ENCODE data around the gene PKLR. TPM values are rescaled to one million over a fixed set of nuclear protein-coding genes. Genes with fewer than 3 reads are reported as not detected.
A peak's percentile ranks its signal among the peaks of the same experiment; 100 is the strongest.
"Not testable (repeated sequence)": the region's sequence is repeated elsewhere in the genome, so short reads cannot be mapped to it uniquely, and the experiment has no call there.

The PKLR gene
- total RNA-seq, 1 donor from 2014 or later = 0.11 TPM

- no peak overlapping the region for H3K27ac Mint-ChIP-seq
- no peak for TF ChIP-seq CTCF (IDR thresholded peaks at IDR 0.05; ENCODE audit: unreplicated experiment)
- peaks cover 30% of the 10 kb centered on the region for H3K4me1 Mint-ChIP-seq
- peaks cover 7% of the 10 kb centered on the region for H3K36me3 Mint-ChIP-seq
- H3K9me3 Mint-ChIP-seq = no peaks in the 10 kb centered on the region
- no peak overlapping the region for H3K4me3 Mint-ChIP-seq
- DNase-seq (ENCODE audit: low spot score in 2 of 2, unreplicated experiment in 2 of 2) = no peak
- no peaks in the 10 kb centered on the region for H3K27me3 Mint-ChIP-seq (ENCODE audit: low read depth)
These were observed 49.7 kb downstream of the PKLR start for GRCh38 chr1:155251566-155251965.

GRCh38 chr1:155250633-155251449, 50.4 kb downstream of the PKLR start:
- no peaks in the 10 kb centered on the region for H3K9me3 Mint-ChIP-seq
- no peaks in the 10 kb centered on the region for H3K27me3 Mint-ChIP-seq (ENCODE audit: low read depth)
- peak; percentile 84 to 99 for DNase-seq (ENCODE audit: low spot score in 2 of 2, unreplicated experiment in 2 of 2)
- peaks cover 29% of the 10 kb centered on the region for H3K4me1 Mint-ChIP-seq
- H3K36me3 Mint-ChIP-seq = peaks cover 6% of the 10 kb centered on the region
- peak overlapping the region; percentile 47 for H3K27ac Mint-ChIP-seq
- peak overlapping the region; percentile 39 for H3K4me3 Mint-ChIP-seq
- peak; percentile 94 for TF ChIP-seq CTCF (IDR thresholded peaks at IDR 0.05; ENCODE audit: unreplicated experiment)

GRCh38 chr1:155250246-155250632, 51.0 kb downstream of the PKLR start:
- H3K27me3 Mint-ChIP-seq (ENCODE audit: low read depth) = no peaks in the 10 kb centered on the region
- TF ChIP-seq CTCF (IDR thresholded peaks at IDR 0.05; ENCODE audit: unreplicated experiment) = no peak
- peak overlapping the region; percentile 39 for H3K4me3 Mint-ChIP-seq
- no peaks in the 10 kb centered on the region for H3K9me3 Mint-ChIP-seq
- DNase-seq (ENCODE audit: low spot score in 2 of 2, unreplicated experiment in 2 of 2) = no peak
- peaks cover 26% of the 10 kb centered on the region for H3K4me1 Mint-ChIP-seq
- peaks cover 6% of the 10 kb centered on the region for H3K36me3 Mint-ChIP-seq
- H3K27ac Mint-ChIP-seq = no peak overlapping the region

- Mint-ChIP-seq H3K4me1 (peaks cover 26% of the 10 kb centered on the region), H3K27ac (no peak overlapping the region)
These were observed 53.3 kb downstream of the PKLR start for GRCh38 chr1:155247667-155248553.

GRCh38 chr1:155246796-155247195, 54.4 kb downstream of the PKLR start:
- not testable (repeated sequence) for H3K4me3 Mint-ChIP-seq

More at GRCh38 chr1:155247667-155248553, 53.3 kb downstream of the PKLR start:
- Mint-ChIP-seq H3K9me3 (no peaks in the 10 kb centered on the region), H3K36me3 (peaks cover 6% of the 10 kb centered on the region), H3K27me3 (ENCODE audit: low read depth) (peaks cover 3% of the 10 kb centered on the region), H3K4me3 (no peak overlapping the region)
- no peak for TF ChIP-seq CTCF (IDR thresholded peaks at IDR 0.05; ENCODE audit: unreplicated experiment)
- DNase-seq (ENCODE audit: low spot score in 2 of 2, unreplicated experiment in 2 of 2) = no peak

GRCh38 chr1:155245163-155245524, 56.1 kb downstream of the PKLR start:
- peaks cover 3% of the 10 kb centered on the region for H3K27me3 Mint-ChIP-seq (ENCODE audit: low read depth)
- no peak for DNase-seq (ENCODE audit: low spot score in 2 of 2, unreplicated experiment in 2 of 2)
- no peak for TF ChIP-seq CTCF (IDR thresholded peaks at IDR 0.05; ENCODE audit: unreplicated experiment)
- peaks cover 6% of the 10 kb centered on the region for H3K36me3 Mint-ChIP-seq
- H3K9me3 Mint-ChIP-seq = no peaks in the 10 kb centered on the region
- H3K4me3 Mint-ChIP-seq = peak overlapping the region; percentile 69
- H3K4me1 Mint-ChIP-seq = peaks cover 33% of the 10 kb centered on the region
- peak overlapping the region; percentile 98 for H3K27ac Mint-ChIP-seq

More at GRCh38 chr1:155246796-155247195, 54.4 kb downstream of the PKLR start:
- not testable (repeated sequence) for H3K27ac Mint-ChIP-seq; H3K27me3 Mint-ChIP-seq (ENCODE audit: low read depth); H3K36me3 Mint-ChIP-seq; DNase-seq (ENCODE audit: low spot score in 2 of 2, unreplicated experiment in 2 of 2); H3K9me3 Mint-ChIP-seq
- peaks cover 25% of the 10 kb centered on the region for H3K4me1 Mint-ChIP-seq
